CD4-positive, alpha-beta T cell (primary cell): ENCODE data around the gene EPS8L2. TPM values are rescaled to one million over a fixed set of nuclear protein-coding genes. Genes with fewer than 3 reads are reported as not detected.

ENCODE experiments used
- ATAC-seq: fragments of 200-7000 bp; cut with Tn5 transposase; one replicate; pipeline ENCODE4 v1.10.0; 2022; ENCODE audit warnings: mild to moderate bottlenecking; ENCODE audit not compliant: poor library complexity
- CTCF ChIA-PET: fragments of 350-600 bp; sonication (Branson Sonifier 250); formaldehyde crosslinking; loops from one replicate; lab custom pipeline; 2021; ENCODE audit warnings: antibody characterized with exemption, inconsistent platforms; lab: Charles Lee
- POLR2A ChIA-PET: fragments of 350-600 bp; sonication (Branson Sonifier 250); formaldehyde crosslinking; loops from one replicate; lab custom pipeline; 2021; ENCODE audit warnings: antibody characterized with exemption, inconsistent platforms; lab: Charles Lee
- DNase-seq, 14 experiments: peaks; one replicate each; pipeline ENCODE4 v3.0.0-alpha.2; 2013 to 2020; ENCODE audit warnings: mixed read lengths in 2 of 14
- H3K27ac ChIP-seq, 2 donors: one replicate each; pipeline versions ENCODE4 v1.5.1 to v1.7.0; 2013; ENCODE audit warnings: low read length in 2 of 2, low read depth in 1 of 2, mild to moderate bottlenecking in 1 of 2
- H3K27me3 ChIP-seq, 2 experiments: 1 replicate in 1 of 2; 2 replicates in 1 of 2; pipeline versions ENCODE4 v1.6.1 to v1.7.0; 2013; ENCODE audit warnings: low read length in 2 of 2, control low read depth in 1 of 2, mild to moderate bottlenecking in 1 of 2, moderate library complexity in 1 of 2; ENCODE audit not compliant: insufficient read depth in 2 of 2, control insufficient read depth in 1 of 2
- H3K36me3 ChIP-seq: one replicate; pipeline ENCODE4 v1.6.1; 2013; ENCODE audit warnings: low read length, control low read depth; ENCODE audit not compliant: insufficient read depth
- H3K4me1 ChIP-seq: one replicate; pipeline ENCODE4 v1.6.1; 2013; ENCODE audit warnings: low read length, control low read depth; ENCODE audit not compliant: insufficient read depth
- H3K4me3 ChIP-seq: one replicate; pipeline ENCODE4 v1.5.1; 2013; ENCODE audit warnings: mild to moderate bottlenecking, low read length, moderate library complexity
- H3K9me3 ChIP-seq, 2 experiments: 1 replicate in 1 of 2; 2 replicates in 1 of 2; pipeline versions ENCODE4 v1.6.1 to v1.7.0; 2013; ENCODE audit warnings: low read length in 2 of 2, mild to moderate bottlenecking in 2 of 2, control low read depth in 1 of 2, moderate library complexity in 1 of 2; ENCODE audit not compliant: control insufficient read depth in 1 of 2, insufficient read depth in 1 of 2
- H3K27ac Mint-ChIP-seq: one replicate; pipeline ENCODE4 v1.8.0; 2020; ENCODE audit warnings: mixed read lengths
- H3K27me3 Mint-ChIP-seq: one replicate; pipeline ENCODE4 v1.8.0; 2021; ENCODE audit warnings: mixed read lengths
- H3K36me3 Mint-ChIP-seq: one replicate; pipeline ENCODE4 v1.8.0; 2021; ENCODE audit warnings: low read depth, mixed read lengths
- H3K4me1 Mint-ChIP-seq: one replicate; pipeline ENCODE4 v1.8.0; 2021; ENCODE audit warnings: low read depth, mixed read lengths
- H3K4me3 Mint-ChIP-seq: one replicate; pipeline ENCODE4 v1.8.0; 2020; ENCODE audit warnings: mild to moderate bottlenecking, mixed read lengths
- H3K9me3 Mint-ChIP-seq: one replicate; pipeline ENCODE4 v1.8.0; 2020; ENCODE audit warnings: mixed read lengths
- CTCF ChIP-seq: fragments of 200-600 bp; IDR thresholded peaks from one replicate; pipeline ENCODE4 v1.8.0; 2022; ENCODE audit warnings: antibody characterized with exemption, mild to moderate bottlenecking
- intact Hi-C, 2 experiments: fragments of 100-400 bp; cut with DNase I in 1 of 2; cut with micrococcal nuclease in 1 of 2; formaldehyde crosslinking; loops; one replicate each; pipeline versions ENCODE4 v1.15.1 to v1.9.0; 2023 to 2025; cut with DNase I, micrococcal nuclease
- total RNA-seq, 174 experiments: library from RNA in 2 of 174; stranded (reverse) in 2 of 174; gene quantifications; one replicate each; pipeline ENCODE4 v1.2.3 and lab custom pipeline; 2021 to 2026

The EPS8L2 gene
- total RNA-seq, 2 experiments from 2014 or later: 3.5 to 4.0 TPM

- Mint-ChIP-seq H3K4me1 (no peaks in the 10 kb centered on the region), H3K9me3 (no peaks in the 10 kb centered on the region), H3K27me3 (no peaks in the 10 kb centered on the region), H3K36me3 (peaks cover 56% of the 10 kb centered on the region), H3K4me3 (no peak overlapping the region), H3K27ac (no peak overlapping the region)
- no peaks in the 10 kb centered on the region for H3K9me3 ChIP-seq
- no peaks in the 10 kb centered on the region for H3K27me3 ChIP-seq
- ChIA-PET POLR2A (interaction anchor here (1.6 kb wide), 1 partner anchor 147 kb away, joined by 3 read pairs; the partner anchor contains the start of gene IRF7), CTCF (no interaction called here)
- intact Hi-C loops: no loop called here
- H3K27ac ChIP-seq: no peak overlapping the region
- peak in 3 of 14 experiments; percentile 18 to 42 (median 34) for DNase-seq
- TF ChIP-seq CTCF: no peak
- H3K4me1 ChIP-seq: peaks cover 4% of the 10 kb centered on the region
- peaks cover 71% of the 10 kb centered on the region for H3K36me3 ChIP-seq
- no peak for ATAC-seq
- H3K4me3 ChIP-seq: no peak overlapping the region
These were observed 56.5 kb downstream of the EPS8L2 start for GRCh38 chr11:762421-763072.

- peaks cover 67% of the 10 kb centered on the region for H3K36me3 ChIP-seq
- no peak overlapping the region for H3K4me3 Mint-ChIP-seq
- no peak for ATAC-seq
- DNase-seq: no peak
- H3K9me3 Mint-ChIP-seq: no peaks in the 10 kb centered on the region
- peaks cover 52% of the 10 kb centered on the region for H3K36me3 Mint-ChIP-seq
- no peaks in the 10 kb centered on the region for H3K9me3 ChIP-seq
- H3K27ac ChIP-seq: no peak overlapping the region
- no peak overlapping the region for H3K27ac Mint-ChIP-seq
- no peaks in the 10 kb centered on the region for H3K4me1 Mint-ChIP-seq
- no peaks in the 10 kb centered on the region for H3K27me3 Mint-ChIP-seq
- intact Hi-C loops: no loop called here
- CTCF ChIA-PET: no interaction called here
- peaks cover 4% of the 10 kb centered on the region for H3K4me1 ChIP-seq
- no peak for TF ChIP-seq CTCF
- H3K27me3 ChIP-seq: no peaks in the 10 kb centered on the region
- POLR2A ChIA-PET: interaction anchor here (1.6 kb wide), 1 partner anchor 147 kb away, joined by 3 read pairs; the partner anchor contains the start of gene IRF7
- H3K4me3 ChIP-seq: no peak overlapping the region
These were observed 57.0 kb downstream of the EPS8L2 start for GRCh38 chr11:763073-763463.

GRCh38 chr11:763549-764321 is 57.7 kb downstream of the EPS8L2 start:
- no peak overlapping the region for H3K4me3 ChIP-seq

More at GRCh38 chr11:763549-764321, 57.7 kb downstream of the EPS8L2 start:
- no peaks in the 10 kb centered on the region for H3K9me3 Mint-ChIP-seq
- H3K36me3 Mint-ChIP-seq: peaks cover 46% of the 10 kb centered on the region
- H3K9me3 ChIP-seq: no peaks in the 10 kb centered on the region
- H3K27ac ChIP-seq: no peak overlapping the region
- no peak for TF ChIP-seq CTCF
- H3K27me3 ChIP-seq: no peaks in the 10 kb centered on the region
- intact Hi-C loops: loop anchor here in 1 of 2 experiments (2.0 kb wide), 2 partner anchors 35 to 209 kb away; no protein-coding TSS in a partner anchor
- no peak overlapping the region for H3K4me3 Mint-ChIP-seq
- H3K27me3 Mint-ChIP-seq: no peaks in the 10 kb centered on the region
- ChIA-PET CTCF (no interaction called here), POLR2A (no interaction called here)
- H3K27ac Mint-ChIP-seq: no peak overlapping the region
- H3K4me1 Mint-ChIP-seq: no peaks in the 10 kb centered on the region
- DNase-seq: peak in 1 of 14 experiments; percentile 21
- peaks cover 64% of the 10 kb centered on the region for H3K36me3 ChIP-seq
- peaks cover 4% of the 10 kb centered on the region for H3K4me1 ChIP-seq
- ATAC-seq: no peak
